Liver (tissue), 9 donors: ENCODE results near the gene MRPL21. TPM values are rescaled to one million over a fixed set of nuclear protein-coding genes. Genes with fewer than 3 reads are reported as not detected.

Source experiments
- DNase-seq: peaks from one replicate; pipeline ENCODE4 v3.0.0-alpha.2; 2017; ENCODE audit warnings: low spot score
- H3K27ac ChIP-seq, 2 donors: one replicate each; pipeline ENCODE4 v1.7.0; 2013; ENCODE audit warnings: inconsistent platforms in 2 of 2, low read length in 2 of 2, control low read depth in 1 of 2, low read depth in 1 of 2, mild to moderate bottlenecking in 1 of 2
- H3K27me3 ChIP-seq, 4 donors: one replicate each; pipeline versions ENCODE4 v1.6.1 to v1.7.0; 2013; ENCODE audit warnings: low read length in 3 of 4, inconsistent platforms in 1 of 4, mild to moderate bottlenecking in 1 of 4, moderate library complexity in 1 of 4; ENCODE audit not compliant: control insufficient read depth in 4 of 4, insufficient read depth in 4 of 4
- H3K36me3 ChIP-seq, 4 donors: one replicate each; pipeline versions ENCODE4 v1.6.1 to v1.7.0; 2013; ENCODE audit warnings: low read length in 3 of 4, mild to moderate bottlenecking in 3 of 4, low read depth in 1 of 4, moderate library complexity in 1 of 4; ENCODE audit not compliant: control insufficient read depth in 4 of 4, insufficient read depth in 3 of 4
- H3K4me1 ChIP-seq, 4 donors: one replicate each; pipeline versions ENCODE4 v1.6.1 to v1.7.0; 2013; ENCODE audit warnings: low read length in 3 of 4, mild to moderate bottlenecking in 3 of 4, moderate library complexity in 1 of 4; ENCODE audit not compliant: control insufficient read depth in 4 of 4, insufficient read depth in 4 of 4
- H3K4me3 ChIP-seq, 3 donors: one replicate each; pipeline versions ENCODE4 v1.6.1 to v1.7.0; 2013; ENCODE audit warnings: low read length in 3 of 3, control low read depth in 1 of 3, low read depth in 1 of 3, mild to moderate bottlenecking in 1 of 3
- H3K9ac ChIP-seq, 2 donors: one replicate each; pipeline ENCODE4 v1.7.0; 2013; ENCODE audit warnings: low read length in 2 of 2, mild to moderate bottlenecking in 2 of 2, moderate library complexity in 2 of 2, control low read depth in 1 of 2, low read depth in 1 of 2
- H3K9me3 ChIP-seq, 4 donors: one replicate each; pipeline versions ENCODE4 v1.6.1 to v1.7.0; 2013; ENCODE audit warnings: low read length in 3 of 4; ENCODE audit not compliant: control insufficient read depth in 4 of 4
- ATF3 ChIP-seq: IDR thresholded peaks from 2 replicates; pipeline ENCODE4 v1.6.1; 2016; ENCODE audit warnings: antibody characterized with exemption
- CTCF ChIP-seq: fragments of 150-350 bp; IDR thresholded peaks from 2 replicates; pipeline ENCODE4 v1.5.1; 2017; ENCODE audit warnings: improper control_type of control experiment, low read depth, low read length; ENCODE audit not compliant: missing input control
- EGR1 ChIP-seq, 2 donors: IDR thresholded peaks; 2 replicates each; pipeline ENCODE4 v1.6.1; 2016 to 2018; ENCODE audit warnings: antibody characterized with exemption in 2 of 2, low read depth in 2 of 2
- FOXA1 ChIP-seq: IDR thresholded peaks from 2 replicates; pipeline ENCODE4 v1.6.1; 2016; ENCODE audit warnings: antibody characterized with exemption
- FOXA2 ChIP-seq: IDR thresholded peaks from 2 replicates; pipeline ENCODE4 v1.6.1; 2016; ENCODE audit warnings: antibody characterized with exemption
- GABPA ChIP-seq, 2 donors: IDR thresholded peaks in 1 of 2; conservative IDR thresholded peaks in 1 of 2; 2 replicates each; pipeline ENCODE4 v1.6.1; 2016; ENCODE audit warnings: antibody characterized with exemption in 2 of 2, mild to moderate bottlenecking in 1 of 2, moderate library complexity in 1 of 2
- JUND ChIP-seq, 2 donors: IDR thresholded peaks; 2 replicates each; pipeline ENCODE4 v1.6.1; 2016; ENCODE audit warnings: antibody characterized with exemption in 2 of 2
- NR2F2 ChIP-seq: IDR thresholded peaks from 2 replicates; pipeline ENCODE4 v1.6.1; 2016; ENCODE audit warnings: antibody characterized with exemption
- RAD21 ChIP-seq, 2 donors: IDR thresholded peaks; 2 replicates each; pipeline ENCODE4 v1.6.1; 2016; ENCODE audit warnings: antibody characterized with exemption in 2 of 2, mild to moderate bottlenecking in 2 of 2
- REST ChIP-seq: IDR thresholded peaks from 2 replicates; pipeline ENCODE4 v1.6.1; 2016; ENCODE audit warnings: antibody characterized with exemption, mild to moderate bottlenecking
- RXRA ChIP-seq, 2 donors: IDR thresholded peaks; 2 replicates each; pipeline ENCODE4 v1.6.1; 2017 to 2018; ENCODE audit warnings: antibody characterized with exemption in 2 of 2, mild to moderate bottlenecking in 1 of 2
- SP1 ChIP-seq: IDR thresholded peaks from 2 replicates; pipeline ENCODE4 v1.6.1; 2018; ENCODE audit warnings: antibody characterized with exemption, mild to moderate bottlenecking
- TAF1 ChIP-seq: conservative IDR thresholded peaks from 2 replicates; pipeline ENCODE4 v1.6.1; 2016; ENCODE audit warnings: antibody characterized with exemption, mild to moderate bottlenecking
- YY1 ChIP-seq: IDR thresholded peaks from 2 replicates; pipeline ENCODE4 v1.6.1; 2016; ENCODE audit warnings: antibody characterized with exemption, mild to moderate bottlenecking
- ZBTB33 ChIP-seq: IDR thresholded peaks from 2 replicates; pipeline ENCODE4 v1.6.1; 2016; ENCODE audit warnings: antibody characterized with exemption
- WGBS: extraction: QIAGEN DNeasy Blood & Tissue Kit; methylation state at CpG from one replicate; pipeline ENCODE4 v1.1.7; 2013; 5-methylcytosine and 5-hydroxymethylcytosine counted together
- polyA plus RNA-seq, 2 donors: library from polyadenylated mRNA; stranded (reverse) in 1 of 2; unstranded in 1 of 2; fragments of 200-250 nt in 1 of 2; fragments of >200 nt in 1 of 2; fragmentation: Nextera tagmentation in 1 of 2; extraction: Ambion mirVana in 1 of 2; gene quantifications; one replicate each; pipeline versions ENCODE4 v1.2.1 to v1.2.3, GENCODE V29; 2013 to 2015
- total RNA-seq, 2 donors: library from RNA; depleted of rRNA; stranded (reverse); fragments of >200 nt; gene quantifications; one replicate each; pipeline ENCODE4 v1.2.3, GENCODE V29; 2014
- donor health status: healthy.
- donor health status: healthy.
- donor health status: healthy.
- donor health status: healthy.
- donor health status: healthy.

The MRPL21 gene
- total and polyA plus RNA-seq, 4 donors: 22.3 to 76.8 (median 35.4) TPM

- no peak for DNase-seq
Measured at GRCh38 chr11:68854273-68854958, 49.2 kb downstream of the MRPL21 start.

More at GRCh38 chr11:68854273-68854958, 49.2 kb downstream of the MRPL21 start:
- Histone ChIP-seq H3K4me3 (peak overlapping the region in 1 of 3 donors; percentile 3), H3K9ac (no peak overlapping the region), H3K27me3 (no peaks in the 10 kb centered on the region), H3K9me3 (no peaks in the 10 kb centered on the region), H3K27ac (no peak overlapping the region), H3K4me1 (peaks cover 11 to 21% (median 18%) of the 10 kb centered on the region in 4 donors), H3K36me3 (no peaks in the 10 kb centered on the region)
- 49% methylated on average over 42 of the region's 42 CpGs for WGBS
- TF ChIP-seq TAF1: no peak
- TF ChIP-seq GABPA (IDR thresholded peaks at IDR 0.05 in 1 of 2, conservative IDR thresholded peaks at IDR 0.05 in 1 of 2): no peak
- TF ChIP-seq NR2F2: no peak
- TF ChIP-seq JUND (IDR thresholded peaks at IDR 0.05): no peak
- no peak for TF ChIP-seq RXRA (IDR thresholded peaks at IDR 0.05)
- no peak for TF ChIP-seq CTCF
- TF ChIP-seq ATF3: no peak
- TF ChIP-seq FOXA2: no peak
- no peak for TF ChIP-seq YY1
- TF ChIP-seq RAD21 (IDR thresholded peaks at IDR 0.05): no peak
- TF ChIP-seq EGR1 (IDR thresholded peaks at IDR 0.05; ENCODE audit: low read depth in 2 of 2): no peak
- no peak for TF ChIP-seq REST
- TF ChIP-seq ZBTB33: no peak
- no peak for TF ChIP-seq FOXA1
- TF ChIP-seq SP1: no peak
